ENCODE measurements around the gene SPON1. TPM values are rescaled to one million over a fixed set of nuclear protein-coding genes. Genes with fewer than 3 reads are reported as not detected.

SPON1 gene
- total RNA-seq, 4 donors from 2014 or later, result 42.6 to 74.0 (median 56.1) TPM

GRCh38 chr11:13949876-13950275 lies 12.6 kb upstream of the SPON1 start:
- Histone ChIP-seq H3K27ac (no peak overlapping the region), H3K4me1 (no peaks in the 10 kb centered on the region), H3K36me3 (no peaks in the 10 kb centered on the region), H3K4me3 (no peak overlapping the region), H3K9me3 (no peaks in the 10 kb centered on the region), H3K27me3 (no peaks in the 10 kb centered on the region)
- in situ Hi-C loops (cut with MboI; ENCODE audit: low pct_ligation_motif_present in 1 of 4, low pct_unique_long_range_greater_than_20kb in 1 of 4, low sequenced_read_pairs in 3 of 4), result loop anchor here in 3 of 4 donors (10.0 kb wide), 2 partner anchors 175 to 295 kb away; no protein-coding TSS in a partner anchor
- TF ChIP-seq CTCF (IDR thresholded peaks at IDR 0.05) (no peak), POLR2A (IDR thresholded peaks at IDR 0.05) (no peak), POLR2AphosphoS5 (IDR thresholded peaks at IDR 0.05) (no peak), EP300 (IDR thresholded peaks at IDR 0.05; ENCODE audit: low read depth) (no peak)
- intact Hi-C loops (cut with DNase I; ENCODE audit: low total_unique reads), result no loop called here
- no peak for DNase-seq
- 20 to 43% methylated on average over 1 to 2 of the region's 2 CpGs for WGBS, 2 donors (ENCODE audit: low coverage in 1 of 2)

GRCh38 chr11:13952221-13952620 lies 10.3 kb upstream of the SPON1 start:
- Histone ChIP-seq H3K27me3 (no peaks in the 10 kb centered on the region), H3K4me3 (no peak overlapping the region), H3K36me3 (no peaks in the 10 kb centered on the region), H3K9me3 (no peaks in the 10 kb centered on the region), H3K4me1 (peaks cover 0 to 4% (median 2%) of the 10 kb centered on the region in 4 donors), H3K27ac (no peak overlapping the region)
- TF ChIP-seq CTCF (IDR thresholded peaks at IDR 0.05), result no peak
- TF ChIP-seq EP300 (IDR thresholded peaks at IDR 0.05; ENCODE audit: low read depth), result no peak
- TF ChIP-seq POLR2AphosphoS5 (IDR thresholded peaks at IDR 0.05), result no peak
- no peak for TF ChIP-seq POLR2A (IDR thresholded peaks at IDR 0.05)
- 82% methylated on average over 1 of the region's 1 CpG; no CpG with 5 or more reads in 1 of the 2 donors for WGBS, 2 donors (ENCODE audit: low coverage in 1 of 2)
- no peak for DNase-seq
- in situ Hi-C loops (cut with MboI; ENCODE audit: low pct_ligation_motif_present in 1 of 4, low pct_unique_long_range_greater_than_20kb in 1 of 4, low sequenced_read_pairs in 3 of 4) (loop anchor here in 3 of 4 donors (10.0 kb wide), 2 partner anchors 177 to 293 kb away; no protein-coding TSS in a partner anchor), intact Hi-C loops (cut with DNase I; ENCODE audit: low total_unique reads) (no loop called here)

- 50 to 64% methylated on average over 4 of the region's 4 CpGs for WGBS, 2 donors (ENCODE audit: low coverage in 1 of 2)
- in situ Hi-C loops (cut with MboI; ENCODE audit: low pct_ligation_motif_present in 1 of 4, low pct_unique_long_range_greater_than_20kb in 1 of 4, low sequenced_read_pairs in 3 of 4), result loop anchor here in 3 of 4 donors (10.0 kb wide), 2 partner anchors 178 to 292 kb away; no protein-coding TSS in a partner anchor
- Histone ChIP-seq H3K4me1 (peaks cover 0 to 4% (median 2%) of the 10 kb centered on the region in 4 donors), H3K27ac (no peak overlapping the region), H3K4me3 (no peak overlapping the region), H3K27me3 (no peaks in the 10 kb centered on the region), H3K36me3 (no peaks in the 10 kb centered on the region), H3K9me3 (no peaks in the 10 kb centered on the region)
- no peak for TF ChIP-seq EP300 (IDR thresholded peaks at IDR 0.05; ENCODE audit: low read depth)
- TF ChIP-seq POLR2A (IDR thresholded peaks at IDR 0.05), result no peak
- no peak for TF ChIP-seq CTCF (IDR thresholded peaks at IDR 0.05)
- no peak for TF ChIP-seq POLR2AphosphoS5 (IDR thresholded peaks at IDR 0.05)
- intact Hi-C loops (cut with DNase I; ENCODE audit: low total_unique reads), result no loop called here
- DNase-seq, result no peak
These were observed 9.9 kb upstream of the SPON1 start for GRCh38 chr11:13952668-13953067.

GRCh38 chr11:13954591-13954990 lies 7.9 kb upstream of the SPON1 start:
- in situ Hi-C loops (cut with MboI; ENCODE audit: low pct_ligation_motif_present in 1 of 4, low pct_unique_long_range_greater_than_20kb in 1 of 4, low sequenced_read_pairs in 3 of 4), result loop anchor here in 3 of 4 donors (10.0 kb wide), 2 partner anchors 180 to 290 kb away; no protein-coding TSS in a partner anchor
- intact Hi-C loops (cut with DNase I; ENCODE audit: low total_unique reads), result no loop called here
- DNase-seq, result no peak
- no peaks in the 10 kb centered on the region for H3K36me3 ChIP-seq
- H3K4me3 ChIP-seq, result no peak overlapping the region
- H3K27ac ChIP-seq, result no peak overlapping the region
- H3K27me3 ChIP-seq, result no peaks in the 10 kb centered on the region
- H3K4me1 ChIP-seq, result peaks cover 0 to 4% (median 2%) of the 10 kb centered on the region in 4 donors
- no peaks in the 10 kb centered on the region for H3K9me3 ChIP-seq
- WGBS, 2 donors (ENCODE audit: low coverage in 1 of 2), result 55 to 82% methylated on average over 3 of the region's 3 CpGs
- TF ChIP-seq EP300 (IDR thresholded peaks at IDR 0.05; ENCODE audit: low read depth), result no peak
- no peak for TF ChIP-seq POLR2AphosphoS5 (IDR thresholded peaks at IDR 0.05)
- TF ChIP-seq POLR2A (IDR thresholded peaks at IDR 0.05), result no peak
- TF ChIP-seq CTCF (IDR thresholded peaks at IDR 0.05), result no peak

All from transverse colon (tissue), 4 donors.